ENCODE results near the gene MINPP1. TPM values are rescaled to one million over a fixed set of nuclear protein-coding genes. Genes with fewer than 3 reads are reported as not detected.
"Not testable (repeated sequence)": the region's sequence is repeated elsewhere in the genome, so short reads cannot be mapped to it uniquely, and the experiment has no call there.

The MINPP1 gene, protein sequence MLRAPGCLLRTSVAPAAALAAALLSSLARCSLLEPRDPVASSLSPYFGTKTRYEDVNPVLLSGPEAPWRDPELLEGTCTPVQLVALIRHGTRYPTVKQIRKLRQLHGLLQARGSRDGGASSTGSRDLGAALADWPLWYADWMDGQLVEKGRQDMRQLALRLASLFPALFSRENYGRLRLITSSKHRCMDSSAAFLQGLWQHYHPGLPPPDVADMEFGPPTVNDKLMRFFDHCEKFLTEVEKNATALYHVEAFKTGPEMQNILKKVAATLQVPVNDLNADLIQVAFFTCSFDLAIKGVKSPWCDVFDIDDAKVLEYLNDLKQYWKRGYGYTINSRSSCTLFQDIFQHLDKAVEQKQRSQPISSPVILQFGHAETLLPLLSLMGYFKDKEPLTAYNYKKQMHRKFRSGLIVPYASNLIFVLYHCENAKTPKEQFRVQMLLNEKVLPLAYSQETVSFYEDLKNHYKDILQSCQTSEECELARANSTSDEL
- polyA plus RNA-seq (ENCODE audit: insufficient read length in 12 of 12), result 10 to 100 TPM in 11 of 12 donors, not detected in 1; 14.2 to 52.9 (median 16.9) TPM
- long read RNA-seq, donor 1, transcript MINPP1-202 (5 exons, 2,415 nt), result major isoform, 11 of 12 reads
- long read RNA-seq, donor 1, partial matches to known transcripts, result 0 of 12 reads
- long read RNA-seq, donor 1, other reads (novel, unspliced or antisense), result 0 of 12 reads
- long read RNA-seq, donor 2, transcript MINPP1-202 (5 exons, 2,415 nt), result major isoform, 13 of 13 reads
- long read RNA-seq, donor 2, partial matches to known transcripts, result 0 of 13 reads
- long read RNA-seq, donor 2, other reads (novel, unspliced or antisense), result 0 of 13 reads
- long read RNA-seq, donor 3, transcript MINPP1-202 (5 exons, 2,415 nt), result major isoform, 6 of 11 reads
- long read RNA-seq, donor 3, partial matches to known transcripts, result 5 of 11 reads
- long read RNA-seq, donor 3, other reads (novel, unspliced or antisense), result 0 of 11 reads
- long read RNA-seq, donor 4, partial matches to known transcripts, result 0 of 2 reads
- long read RNA-seq, donor 4, other reads (novel, unspliced or antisense), result 0 of 2 reads
- long read RNA-seq, donor 5, result 0 reads
- long read RNA-seq, donor 6, partial matches to known transcripts, result 0 of 3 reads
- long read RNA-seq, donor 6, other reads (novel, unspliced or antisense), result 0 of 3 reads
- long read RNA-seq, donor 7, partial matches to known transcripts, result 0 of 4 reads
- long read RNA-seq, donor 7, other reads (novel, unspliced or antisense), result 0 of 4 reads
- long read RNA-seq, donor 8, partial matches to known transcripts, result 0 of 4 reads
- long read RNA-seq, donor 8, other reads (novel, unspliced or antisense), result 0 of 4 reads
- long read RNA-seq, donor 9, partial matches to known transcripts, result 0 of 4 reads
- long read RNA-seq, donor 9, other reads (novel, unspliced or antisense), result 0 of 4 reads
- long read RNA-seq, donor 10, partial matches to known transcripts, result 10 of 14 reads
- long read RNA-seq, donor 10, other reads (novel, unspliced or antisense), result 0 of 14 reads
- long read RNA-seq, donor 11, transcript MINPP1-202 (5 exons, 2,415 nt), result major isoform, 10 of 10 reads
- long read RNA-seq, donor 11, partial matches to known transcripts, result 0 of 10 reads
- long read RNA-seq, donor 11, other reads (novel, unspliced or antisense), result 0 of 10 reads

DNA sequence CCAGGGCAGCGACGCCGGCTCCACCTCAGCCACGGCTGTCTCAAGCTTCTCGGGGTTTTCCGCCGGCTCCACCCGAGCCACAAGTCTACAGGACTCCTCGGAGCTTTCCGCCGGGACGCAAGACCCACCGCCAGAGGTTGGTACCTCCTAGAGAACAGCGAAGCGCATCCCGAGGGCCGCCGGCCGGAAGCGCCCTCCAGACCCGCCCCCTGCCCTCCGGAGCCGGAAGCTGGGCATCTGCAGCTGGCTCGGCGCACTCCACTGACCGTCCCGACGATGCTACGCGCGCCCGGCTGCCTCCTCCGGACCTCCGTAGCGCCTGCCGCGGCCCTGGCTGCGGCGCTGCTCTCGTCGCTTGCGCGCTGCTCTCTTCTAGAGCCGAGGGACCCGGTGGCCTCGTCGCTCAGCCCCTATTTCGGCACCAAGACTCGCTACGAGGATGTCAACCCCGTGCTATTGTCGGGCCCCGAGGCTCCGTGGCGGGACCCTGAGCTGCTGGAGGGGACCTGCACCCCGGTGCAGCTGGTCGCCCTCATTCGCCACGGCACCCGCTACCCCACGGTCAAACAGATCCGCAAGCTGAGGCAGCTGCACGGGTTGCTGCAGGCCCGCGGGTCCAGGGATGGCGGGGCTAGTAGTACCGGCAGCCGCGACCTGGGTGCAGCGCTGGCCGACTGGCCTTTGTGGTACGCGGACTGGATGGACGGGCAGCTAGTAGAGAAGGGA is at the start of gene MINPP1:
TSS of gene MINPP1 (plus strand) at position 254 of the 726 bp plus-strand sequence. CDS start at position 277, 23 bp downstream.
- DNase-seq, result peak; percentile 78

DNA sequence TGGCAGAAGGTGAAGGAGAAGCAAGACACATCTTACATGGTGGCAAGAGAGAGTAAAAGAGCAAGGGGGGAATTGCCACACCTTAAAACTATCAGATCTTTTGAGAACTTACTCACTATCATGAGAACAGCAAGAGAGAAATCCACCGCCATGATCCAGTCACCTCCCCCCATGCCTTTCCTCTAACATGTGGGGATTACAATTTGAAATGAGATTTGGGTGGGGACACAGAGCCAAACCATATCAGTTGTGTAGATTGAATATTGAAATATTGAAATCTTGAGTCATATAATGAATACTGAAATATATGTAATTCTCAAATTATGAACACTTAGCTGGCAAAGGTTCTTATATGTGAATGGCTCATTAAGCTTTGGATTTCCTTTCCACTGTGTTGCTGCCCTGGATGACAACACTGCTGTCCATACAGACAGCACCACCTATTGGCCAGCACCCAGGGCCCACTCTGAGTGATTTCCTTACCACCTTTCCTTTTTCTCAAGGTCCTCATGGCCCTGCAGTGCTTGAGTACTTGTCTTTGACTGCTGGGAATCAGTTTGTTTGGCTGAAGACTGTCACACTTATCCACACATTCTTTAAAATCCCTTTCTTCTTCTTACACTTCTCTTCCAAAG is 48.0 kb upstream of the MINPP1 start:
- DNase-seq, result not testable (repeated sequence)

DNA sequence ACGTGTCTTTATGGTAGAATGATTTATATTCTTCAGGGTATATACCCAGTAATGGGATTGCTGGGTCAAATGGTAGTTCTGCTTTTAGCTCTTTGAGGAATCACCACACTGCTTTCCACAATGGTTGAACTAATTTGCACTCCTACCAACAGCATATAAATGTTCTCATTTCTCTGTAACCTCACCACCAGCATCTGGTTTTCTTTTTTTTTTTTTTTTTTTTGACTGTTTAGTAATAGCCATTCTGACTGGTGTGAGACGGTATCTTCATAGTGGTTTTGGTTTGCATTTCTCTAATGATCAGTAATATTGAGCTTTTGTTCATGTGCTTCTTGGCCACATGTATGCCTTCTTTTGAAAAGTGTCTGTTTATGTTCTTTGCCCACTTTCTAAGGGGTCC is 42.9 kb upstream of the MINPP1 start:
- DNase-seq, result not testable (repeated sequence)

DNA sequence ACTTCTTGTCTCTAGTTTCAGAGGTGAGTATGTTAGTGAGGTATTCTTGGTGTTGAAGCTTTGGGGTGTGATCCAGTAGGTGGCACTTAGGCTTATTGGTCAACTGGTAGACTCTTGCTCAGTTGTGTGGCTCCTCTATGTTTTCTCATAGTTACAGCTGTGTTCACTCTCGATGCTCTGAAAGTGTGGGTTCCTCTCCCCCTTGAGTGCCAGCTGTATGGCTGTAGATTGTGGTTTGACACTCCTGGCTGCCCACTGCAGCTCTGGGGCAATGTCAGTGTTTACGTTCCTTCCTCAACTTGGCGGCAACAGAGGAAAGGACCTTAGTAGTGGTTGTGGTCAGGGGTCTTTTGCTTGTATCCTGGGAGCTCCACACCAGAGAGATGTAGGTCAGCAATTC is 37.8 kb upstream of the MINPP1 start:
- DNase-seq, result not testable (repeated sequence)

DNA sequence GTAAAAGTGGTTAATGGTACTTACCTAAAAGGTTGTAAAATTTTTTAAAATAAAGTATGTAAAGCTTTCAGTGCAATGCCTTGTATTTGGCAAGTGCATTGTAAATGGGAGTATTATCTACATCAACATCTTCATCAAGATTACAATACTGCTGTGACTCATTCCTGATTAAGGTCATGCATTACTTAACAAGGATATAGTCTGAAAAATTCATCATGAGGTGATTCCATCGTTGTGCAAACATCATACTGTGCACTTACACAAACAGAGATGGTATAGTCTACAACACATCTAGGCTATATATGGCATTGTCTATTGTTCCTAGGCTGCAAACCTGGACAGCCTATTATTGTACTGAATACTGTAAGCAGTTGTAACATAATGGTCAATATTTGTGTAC is 16.0 kb upstream of the MINPP1 start:
- DNase-seq, result not testable (repeated sequence)

DNA sequence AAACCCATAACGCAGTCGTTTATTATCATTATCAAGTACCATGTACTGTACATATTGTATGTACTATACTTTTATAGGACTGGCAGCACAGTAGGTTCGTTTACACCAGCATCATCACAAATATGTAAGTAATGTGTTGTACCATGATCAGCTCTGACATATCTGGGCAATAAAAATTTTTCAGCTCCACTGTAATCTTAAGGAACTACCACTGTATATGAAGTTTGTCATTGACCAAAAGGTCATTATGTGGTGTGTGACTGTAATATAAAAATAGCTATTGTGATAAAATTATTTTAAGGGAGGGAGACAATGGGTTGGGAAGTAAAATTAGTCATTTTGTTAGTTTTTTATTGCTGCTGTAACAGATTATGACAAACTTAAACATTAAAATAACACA is 14.4 kb upstream of the MINPP1 start:
- not testable (repeated sequence) for DNase-seq

DNA sequence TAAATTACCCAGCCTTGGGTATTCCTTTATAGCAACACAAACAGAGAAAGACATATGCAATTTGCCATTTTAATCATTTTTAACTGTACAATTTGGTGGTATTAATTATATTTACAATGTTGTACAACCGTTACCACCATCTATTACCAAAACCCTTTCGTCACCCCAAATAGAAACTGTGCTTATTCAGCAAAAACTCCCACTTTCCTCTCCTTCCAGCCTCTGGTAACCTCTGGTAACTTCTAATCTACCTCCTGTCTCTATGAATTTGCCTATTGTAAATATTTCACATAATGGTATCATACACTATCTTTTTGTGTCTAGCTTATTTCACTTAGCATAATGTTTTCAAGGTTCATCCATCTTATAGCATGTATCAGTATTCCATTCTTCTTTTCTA is 12.2 kb upstream of the MINPP1 start:
- not testable (repeated sequence) for DNase-seq

DNA sequence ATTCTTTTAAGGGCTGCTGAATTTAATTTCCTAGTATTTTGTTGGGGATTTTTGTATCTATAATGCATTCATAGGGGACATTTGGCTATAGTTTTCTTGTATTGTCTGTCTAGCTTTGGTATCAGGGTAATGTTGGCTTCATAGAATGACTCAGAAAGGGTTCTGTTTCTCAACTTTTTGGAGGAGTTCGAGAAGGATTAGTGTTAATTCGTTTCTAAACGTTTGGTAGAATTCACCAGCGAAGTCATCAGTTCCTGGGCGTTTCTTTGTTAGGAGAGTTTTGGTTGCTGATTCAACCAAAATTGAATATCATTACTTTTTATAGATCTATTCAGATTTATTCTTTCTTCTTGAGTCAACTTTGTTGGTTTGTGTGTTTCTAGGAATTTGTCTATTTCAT is 9.2 kb upstream of the MINPP1 start:
- DNase-seq, result not testable (repeated sequence)

DNA sequence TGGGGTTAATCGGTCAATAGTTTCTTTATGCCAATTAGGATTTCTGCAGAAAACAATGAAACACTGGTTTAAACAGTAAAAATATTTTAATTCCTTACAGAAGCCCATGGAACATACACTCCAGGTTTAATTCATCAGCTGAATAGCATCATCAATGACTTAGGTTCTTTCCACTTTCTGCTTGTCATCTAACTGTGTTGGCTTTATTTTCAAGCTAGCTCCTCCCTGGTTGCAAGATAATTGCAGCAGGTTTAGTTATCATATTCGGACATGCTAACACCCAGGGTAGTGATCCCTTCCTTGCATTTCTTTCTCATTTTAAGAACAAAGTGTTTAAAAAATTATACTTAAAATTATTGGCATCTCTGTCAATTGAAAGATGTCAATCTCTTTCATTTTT is 7.3 kb upstream of the MINPP1 start:
- DNase-seq, result not testable (repeated sequence)

DNA sequence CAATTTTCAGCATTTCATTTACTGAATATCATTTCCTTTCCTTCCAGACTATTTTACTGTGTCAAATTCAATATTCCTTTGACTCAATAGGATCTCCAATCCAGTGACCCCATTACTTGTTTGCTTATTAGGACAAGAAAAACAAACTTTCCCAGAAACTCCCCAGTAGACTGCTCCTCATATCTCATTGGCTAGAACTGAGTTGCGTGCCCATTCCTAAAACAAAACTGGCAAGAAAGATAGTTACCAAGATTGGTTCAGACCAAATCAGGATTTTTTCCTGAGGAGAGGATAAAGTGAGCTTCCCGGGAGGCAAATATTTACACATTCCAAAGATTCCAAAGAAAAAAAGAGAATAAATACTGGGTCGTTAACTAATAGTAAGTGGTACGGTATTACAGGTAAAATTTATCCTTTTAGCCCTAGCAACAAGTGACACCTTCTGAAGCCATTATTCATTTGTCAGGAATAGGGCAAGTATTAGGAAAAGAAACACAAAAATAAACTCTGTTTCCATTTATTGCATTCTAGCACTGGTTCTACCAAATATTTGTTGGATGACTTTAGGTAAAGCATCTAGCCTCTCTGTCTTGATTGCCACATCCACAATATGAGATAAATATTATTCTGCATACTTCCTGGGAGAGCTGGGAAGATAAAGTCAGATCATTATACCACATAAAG is 6.4 kb upstream of the MINPP1 start:
- DNase-seq, result not testable (repeated sequence)

DNA sequence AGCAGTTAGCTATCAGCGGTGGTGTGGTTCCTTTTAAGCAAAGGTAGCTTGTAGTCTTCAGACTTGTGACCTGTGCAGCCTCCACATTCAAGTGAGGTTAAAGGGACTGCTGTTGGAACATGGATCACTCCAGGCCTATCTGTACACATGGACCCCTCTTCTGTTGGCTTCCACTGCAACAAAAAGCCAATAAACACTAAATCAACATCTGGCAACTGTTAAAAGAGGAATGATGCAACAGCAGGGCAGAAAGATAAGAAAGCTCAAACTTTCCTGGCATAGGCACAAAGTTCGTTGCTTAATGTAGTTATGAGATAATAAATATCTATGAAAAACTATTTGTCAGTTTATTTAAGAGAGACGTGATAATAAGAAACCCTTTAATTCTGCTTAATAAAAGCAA is 4.0 kb upstream of the MINPP1 start:
- no peak for DNase-seq

DNA sequence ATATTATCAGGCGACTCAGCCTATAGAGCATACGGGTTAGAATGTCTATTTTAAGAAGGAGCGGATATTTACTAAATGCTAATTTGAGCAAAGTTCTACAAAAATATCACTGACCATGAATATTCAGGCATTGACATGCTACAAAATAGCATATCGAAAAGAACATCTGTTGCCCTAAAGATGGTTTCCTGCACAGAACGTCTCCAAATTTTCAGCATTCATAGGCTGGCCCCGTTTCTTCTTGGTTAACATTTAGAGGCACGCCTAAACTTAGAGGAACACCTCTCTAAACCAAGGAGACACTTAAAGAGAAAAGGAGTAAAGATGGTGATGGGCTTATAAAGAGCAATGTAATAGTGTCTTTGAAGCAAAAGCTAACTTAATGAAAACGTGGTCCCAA is 1.3 kb upstream of the MINPP1 start:
- no peak for DNase-seq

DNA sequence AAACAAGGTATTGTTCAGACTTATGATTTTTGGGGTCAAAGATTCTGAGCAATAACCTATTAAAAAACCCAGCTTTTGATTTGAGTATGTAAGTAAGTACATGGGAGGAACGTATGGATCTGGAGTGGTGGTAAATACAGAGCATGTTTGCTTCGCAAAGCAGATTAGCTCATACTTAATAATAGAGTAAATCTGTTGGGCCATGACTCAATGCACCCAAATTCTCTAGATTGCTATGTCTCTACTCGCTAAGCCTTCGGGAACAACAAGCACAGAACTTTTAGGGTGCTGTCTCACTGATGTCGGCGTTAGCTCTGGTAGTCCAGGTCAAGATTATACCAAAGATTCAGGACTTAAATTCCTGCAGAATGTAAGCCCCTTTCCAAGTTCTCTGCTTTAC is 807 bp upstream of the MINPP1 start:
- no peak for DNase-seq

DNA sequence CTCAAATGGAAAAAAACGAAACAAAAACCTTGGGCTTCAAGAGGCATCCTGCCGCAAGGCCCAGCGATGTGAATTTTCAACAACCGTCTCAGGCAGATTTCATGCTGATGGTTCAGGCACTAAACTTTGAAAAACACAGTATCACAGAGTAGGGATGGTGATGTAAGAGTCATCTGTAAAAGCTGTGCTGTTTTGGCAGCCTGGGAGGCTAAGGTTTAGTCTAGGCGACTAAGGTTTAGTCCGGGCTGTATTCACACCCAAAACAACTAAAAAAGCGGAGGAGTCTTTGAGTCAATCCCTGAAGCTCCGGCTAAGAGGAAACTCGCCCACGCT is 420 bp upstream of the MINPP1 start:
- DNase-seq, result no peak

DNA sequence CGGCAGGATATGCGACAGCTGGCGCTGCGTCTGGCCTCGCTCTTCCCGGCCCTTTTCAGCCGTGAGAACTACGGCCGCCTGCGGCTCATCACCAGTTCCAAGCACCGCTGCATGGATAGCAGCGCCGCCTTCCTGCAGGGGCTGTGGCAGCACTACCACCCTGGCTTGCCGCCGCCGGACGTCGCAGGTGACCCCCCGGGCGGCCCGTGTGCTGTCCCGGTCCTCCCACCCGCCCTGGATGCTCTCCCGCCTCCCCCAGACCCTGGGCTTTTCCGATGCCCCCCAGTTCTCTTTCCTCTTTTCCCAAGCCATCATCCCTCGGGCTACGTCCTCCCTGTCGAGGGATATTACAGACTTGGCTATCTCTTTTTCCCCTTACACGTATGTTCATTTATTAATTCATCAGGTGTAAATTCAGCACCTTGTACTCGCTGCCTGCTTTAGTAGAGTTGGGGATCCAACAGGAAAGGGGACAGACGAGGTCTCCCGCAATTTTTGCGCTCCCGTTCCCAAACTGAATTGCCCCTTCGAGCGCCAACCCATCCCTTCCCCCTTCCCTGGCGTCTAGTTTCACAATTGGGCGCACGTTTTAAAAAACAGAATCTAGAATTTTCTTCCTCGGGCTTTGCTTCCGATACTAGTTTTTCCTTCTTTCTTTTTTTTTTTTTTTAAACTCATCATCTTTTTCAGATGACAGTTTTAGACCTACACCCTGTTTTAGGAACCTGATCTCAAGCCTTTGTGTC is 846 bp downstream of the MINPP1 start:
- DNase-seq, result peak; percentile 31

DNA sequence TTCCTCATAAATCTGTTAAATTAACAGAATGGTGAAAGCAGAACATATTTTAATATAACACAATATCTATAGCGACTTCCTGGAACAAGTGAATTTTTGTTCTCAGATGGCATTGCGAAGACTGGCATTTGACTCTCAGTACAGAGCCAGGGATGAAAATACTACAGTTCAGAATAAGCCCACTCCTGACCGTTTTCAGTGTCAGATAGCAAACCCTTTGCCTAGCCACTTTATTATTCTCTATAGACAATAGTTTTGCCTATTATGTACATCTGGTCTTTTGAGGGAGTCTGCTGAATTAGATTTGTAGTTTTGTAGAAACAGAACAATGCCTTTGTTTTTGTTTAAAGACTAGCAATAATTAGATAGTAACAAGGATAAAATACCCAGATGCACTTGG is 2.3 kb downstream of the MINPP1 start:
- no peak for DNase-seq

DNA sequence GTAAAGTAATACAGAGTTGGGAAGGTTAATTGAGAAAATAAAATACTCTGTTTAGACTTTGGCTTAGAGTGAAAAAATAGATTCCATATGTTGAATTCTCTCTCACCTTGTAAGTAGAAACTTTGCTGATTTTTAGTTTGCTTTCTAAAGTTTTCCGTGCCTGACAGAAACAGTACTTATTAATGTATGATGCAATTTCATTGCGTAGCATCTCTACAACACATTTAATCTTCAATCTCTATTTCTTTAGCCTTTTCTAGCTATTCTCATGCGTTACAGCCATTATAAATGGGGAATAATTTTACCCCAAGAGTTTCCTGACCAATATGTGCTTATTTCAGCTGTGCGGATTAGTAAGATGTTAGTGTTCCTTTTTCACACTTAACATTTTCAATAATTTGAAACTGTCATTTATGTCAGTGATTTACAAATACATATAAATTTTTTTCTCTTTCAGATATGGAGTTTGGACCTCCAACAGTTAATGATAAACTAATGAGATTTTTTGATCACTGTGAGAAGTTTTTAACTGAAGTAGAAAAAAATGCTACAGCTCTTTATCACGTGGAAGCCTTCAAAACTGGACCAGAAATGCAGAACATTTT is 3.3 kb downstream of the MINPP1 start:
- DNase-seq, result no peak

DNA sequence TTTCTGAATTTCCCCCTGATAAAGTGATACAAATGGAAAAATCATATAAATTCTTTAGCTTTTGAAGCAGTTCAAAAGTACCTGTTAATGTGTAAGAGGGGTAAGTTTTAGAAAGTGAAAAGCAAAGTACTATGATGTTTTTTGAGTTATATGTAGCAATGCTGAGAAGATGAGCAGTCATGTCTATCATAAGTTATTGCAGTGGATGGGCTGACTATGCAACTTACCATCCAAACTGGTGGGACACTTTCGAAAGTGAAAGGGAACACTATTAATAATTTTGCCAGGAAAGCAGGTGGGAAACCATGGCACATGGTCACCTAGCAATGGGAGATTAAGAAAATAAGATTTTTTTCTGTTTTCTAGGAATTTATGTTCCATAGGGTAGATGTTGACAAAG is 4.1 kb downstream of the MINPP1 start:
- no peak for DNase-seq

All from muscle of arm (tissue), 14 donors.